ENCODE measurements around the gene COL5A1. TPM values are rescaled to one million over a fixed set of nuclear protein-coding genes. Genes with fewer than 3 reads are reported as not detected.

Gene COL5A1
- total and polyA plus RNA-seq, 4 donors, result 38.2 to 135 (median 88.3) TPM

DNA sequence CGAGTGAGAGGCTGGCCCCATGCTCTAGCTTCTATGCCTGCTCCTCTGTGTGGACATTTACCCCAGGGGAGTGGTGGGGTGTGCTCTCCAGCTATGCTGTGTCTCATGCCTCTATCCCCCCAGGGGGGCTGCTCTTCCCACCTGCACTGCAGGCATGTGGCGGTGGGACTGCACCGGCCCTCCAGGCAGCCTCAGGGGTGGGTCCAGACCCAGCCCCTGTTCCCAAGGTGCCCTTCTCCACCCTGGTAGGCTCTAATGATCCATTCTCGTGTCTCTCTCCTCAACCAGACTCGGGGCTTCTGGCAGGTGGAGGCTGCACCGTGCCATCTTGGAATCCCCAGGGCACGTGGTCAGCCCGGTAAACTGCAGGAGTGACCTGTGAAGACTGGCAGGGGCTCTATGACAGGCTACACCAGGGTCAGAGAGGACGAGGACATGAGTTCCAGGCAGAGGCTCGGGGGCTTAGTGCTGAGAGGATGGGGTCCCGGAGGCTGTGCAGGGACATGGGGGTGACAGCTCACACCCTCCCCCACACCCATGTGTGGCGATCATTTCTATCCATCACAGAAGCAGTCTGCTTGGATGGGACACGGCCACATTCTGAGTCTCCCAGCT lies 22.7 kb upstream of the COL5A1 start:
- no peaks in the 10 kb centered on the region for H3K27me3 ChIP-seq (ENCODE audit: control insufficient read depth, insufficient read depth, low read length)

DNA sequence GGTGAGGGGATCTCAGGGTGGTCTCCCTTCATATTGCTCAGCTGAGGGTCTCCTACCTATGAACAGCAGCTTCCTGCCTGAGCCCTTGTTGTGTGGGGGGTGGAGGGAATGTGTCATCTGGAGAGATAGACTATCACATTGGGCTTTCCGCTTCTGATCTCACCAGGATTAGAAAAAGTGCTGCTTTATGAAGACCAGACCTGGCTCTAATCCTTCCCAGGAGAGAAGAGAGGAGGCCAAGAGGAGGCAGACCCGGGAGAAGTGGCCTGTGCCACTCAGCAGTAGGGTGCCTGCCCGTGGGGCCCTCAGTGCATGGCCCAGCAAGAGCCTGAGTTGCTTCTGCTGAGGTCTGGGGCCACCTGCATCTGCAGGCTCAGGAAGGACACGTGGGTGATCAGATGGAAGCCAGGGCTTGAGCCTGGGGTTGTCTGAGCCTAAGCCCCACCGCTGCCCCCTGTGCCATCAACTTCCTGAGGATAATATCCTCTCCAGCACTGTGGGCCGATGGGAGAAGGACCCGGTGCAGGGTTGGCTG lies 22.1 kb upstream of the COL5A1 start:
- 96% methylated on average over 7 of the region's 7 CpGs for WGBS (ENCODE audit: insufficient coverage)
- no peaks in the 10 kb centered on the region for H3K27me3 ChIP-seq (ENCODE audit: control insufficient read depth, insufficient read depth, low read length)
- H3K4me3 ChIP-seq (ENCODE audit: low read depth, low read length), result no peak overlapping the region
- peaks cover 51% of the 10 kb centered on the region for H3K4me1 ChIP-seq (ENCODE audit: control insufficient read depth, insufficient read depth, low read length)
- no peak overlapping the region for H3K27ac ChIP-seq (ENCODE audit: low read depth, low read length)
- peaks cover 2% of the 10 kb centered on the region for H3K36me3 ChIP-seq (ENCODE audit: control insufficient read depth, insufficient read depth, low read length)
- DNase-seq (ENCODE audit: low read depth in 4 of 6, low spot score in 6 of 6), result no peak
- H3K9me3 ChIP-seq (ENCODE audit: control insufficient read depth, insufficient read depth, low read length), result no peaks in the 10 kb centered on the region

More for the DNA sequence above, 22.7 kb upstream of the COL5A1 start:
- H3K4me1 ChIP-seq (ENCODE audit: control insufficient read depth, insufficient read depth, low read length), result peaks cover 50% of the 10 kb centered on the region
- H3K9me3 ChIP-seq (ENCODE audit: control insufficient read depth, insufficient read depth, low read length), result no peaks in the 10 kb centered on the region
- H3K27ac ChIP-seq (ENCODE audit: low read depth, low read length), result no peak overlapping the region
- DNase-seq (ENCODE audit: low read depth in 4 of 6, low spot score in 6 of 6), result no peak
- H3K4me3 ChIP-seq (ENCODE audit: low read depth, low read length), result no peak overlapping the region
- peaks cover 2% of the 10 kb centered on the region for H3K36me3 ChIP-seq (ENCODE audit: control insufficient read depth, insufficient read depth, low read length)
- 92% methylated on average over 8 of the region's 13 CpGs for WGBS (ENCODE audit: insufficient coverage)

DNA sequence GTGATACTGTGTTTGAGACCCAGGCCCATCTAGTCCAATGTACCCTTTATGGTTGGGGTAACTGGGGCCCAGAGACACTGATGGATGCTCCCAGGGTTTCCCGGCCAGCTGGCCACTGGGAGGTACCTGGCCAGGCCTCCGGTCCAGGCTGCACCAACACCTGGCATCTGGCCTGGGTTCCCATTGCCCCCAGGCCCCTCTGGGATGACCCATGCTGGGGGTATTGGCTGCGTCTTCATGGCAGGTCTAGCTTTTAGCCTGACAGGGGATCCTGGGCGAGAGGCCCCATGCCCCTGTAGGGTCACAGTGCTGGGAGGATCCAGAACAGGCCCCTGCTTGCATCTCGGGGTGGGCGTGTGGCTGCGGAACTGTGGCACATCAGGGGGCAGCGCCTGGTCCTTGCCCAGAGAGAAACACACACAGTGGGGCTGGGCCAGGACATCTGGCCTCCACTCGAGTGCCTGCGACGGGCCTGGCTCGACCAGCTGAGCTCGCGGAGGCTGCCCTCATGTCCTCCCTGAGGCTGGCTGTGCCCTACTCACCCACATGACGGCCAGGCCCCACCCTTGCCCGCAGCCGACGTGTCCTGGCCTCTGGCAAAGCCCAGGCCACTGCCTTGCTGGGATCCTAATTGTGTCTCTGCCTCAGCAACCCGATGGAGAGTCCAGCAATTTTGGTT lies 21.5 kb upstream of the COL5A1 start:
- H3K4me1 ChIP-seq (ENCODE audit: control insufficient read depth, insufficient read depth, low read length), result peaks cover 57% of the 10 kb centered on the region
- WGBS (ENCODE audit: insufficient coverage), result 77% methylated on average over 19 of the region's 19 CpGs

DNA sequence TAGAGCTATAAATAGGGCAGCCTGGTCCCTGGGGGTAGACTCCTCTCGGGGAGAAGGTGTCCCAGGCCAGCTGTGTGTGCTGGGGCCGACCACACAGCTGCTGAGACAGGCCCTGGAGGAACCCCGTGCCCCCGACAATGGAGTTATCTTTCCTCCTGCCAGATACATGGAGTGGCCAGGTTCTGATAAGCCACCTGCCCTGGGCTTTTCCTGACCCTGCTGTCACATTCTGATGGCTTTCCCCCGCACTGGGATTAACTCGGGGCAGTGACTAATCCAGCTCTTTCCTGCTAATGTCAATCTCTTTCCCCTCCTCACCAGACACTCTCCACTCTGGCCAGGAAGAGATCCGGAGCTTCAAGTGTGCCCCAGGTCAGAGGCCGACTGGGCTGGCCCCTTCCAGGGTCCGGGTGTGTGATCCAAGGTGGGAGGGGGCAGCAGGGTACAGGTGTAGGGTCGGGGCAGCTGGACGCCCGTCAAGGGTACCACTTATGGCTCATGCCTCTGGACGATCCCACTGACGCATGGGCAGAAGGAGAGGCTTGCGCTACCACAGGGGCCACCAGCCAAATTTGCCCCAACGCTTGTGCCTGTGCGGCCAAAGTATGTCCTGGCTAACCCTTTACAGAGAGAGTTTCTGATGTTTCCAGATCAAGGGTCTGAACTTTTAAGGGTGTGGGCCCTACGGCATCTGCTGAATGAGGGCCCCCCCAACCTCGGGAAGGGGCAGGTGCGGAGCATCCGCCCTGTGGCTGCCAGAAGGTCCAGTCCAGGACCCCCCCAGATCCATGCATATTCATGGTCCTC lies 20.6 kb upstream of the COL5A1 start:
- Histone ChIP-seq H3K36me3 (ENCODE audit: control insufficient read depth, insufficient read depth, low read length) (peaks cover 2% of the 10 kb centered on the region), H3K4me3 (ENCODE audit: low read depth, low read length) (no peak overlapping the region), H3K4me1 (ENCODE audit: control insufficient read depth, insufficient read depth, low read length) (peaks cover 65% of the 10 kb centered on the region), H3K9me3 (ENCODE audit: control insufficient read depth, insufficient read depth, low read length) (no peaks in the 10 kb centered on the region), H3K27me3 (ENCODE audit: control insufficient read depth, insufficient read depth, low read length) (no peaks in the 10 kb centered on the region), H3K27ac (ENCODE audit: low read depth, low read length) (no peak overlapping the region)
- no peak for DNase-seq (ENCODE audit: low read depth in 4 of 6, low spot score in 6 of 6)
- WGBS (ENCODE audit: insufficient coverage), result 85% methylated on average over 19 of the region's 21 CpGs

More for the DNA sequence above, 21.5 kb upstream of the COL5A1 start:
- DNase-seq (ENCODE audit: low read depth in 4 of 6, low spot score in 6 of 6), result no peak
- Histone ChIP-seq H3K27me3 (ENCODE audit: control insufficient read depth, insufficient read depth, low read length) (no peaks in the 10 kb centered on the region), H3K27ac (ENCODE audit: low read depth, low read length) (no peak overlapping the region), H3K4me3 (ENCODE audit: low read depth, low read length) (no peak overlapping the region), H3K36me3 (ENCODE audit: control insufficient read depth, insufficient read depth, low read length) (peaks cover 2% of the 10 kb centered on the region), H3K9me3 (ENCODE audit: control insufficient read depth, insufficient read depth, low read length) (no peaks in the 10 kb centered on the region)

DNA sequence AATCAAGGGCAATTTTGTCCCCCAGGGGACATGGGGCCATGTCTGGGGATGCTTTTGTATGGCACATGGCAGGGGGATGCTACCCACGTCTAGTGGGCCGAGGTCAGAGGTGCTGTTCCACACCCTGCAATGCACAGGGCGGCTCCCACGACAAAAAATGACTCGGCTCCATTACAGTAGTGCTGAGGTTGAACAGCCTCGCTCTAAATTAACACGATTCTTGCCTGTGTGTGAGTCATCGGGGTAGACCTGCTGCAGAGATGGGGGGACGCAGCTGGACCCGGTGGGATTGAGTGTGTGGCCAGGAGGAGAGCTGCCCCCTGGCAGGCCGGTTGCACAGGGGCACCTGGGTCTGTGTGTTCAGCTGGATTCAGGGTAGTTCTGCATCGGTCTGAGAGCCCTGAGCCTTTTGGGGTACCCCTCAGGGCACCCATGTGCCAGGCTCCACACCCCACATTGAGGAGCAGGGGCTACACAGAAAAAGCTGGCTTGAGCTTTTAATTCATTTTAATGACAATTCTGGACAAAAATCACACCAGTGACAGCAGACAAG lies 20.0 kb upstream of the COL5A1 start:
- WGBS (ENCODE audit: insufficient coverage), result 85% methylated on average over 12 of the region's 12 CpGs
- Histone ChIP-seq H3K27me3 (ENCODE audit: control insufficient read depth, insufficient read depth, low read length) (no peaks in the 10 kb centered on the region), H3K4me3 (ENCODE audit: low read depth, low read length) (no peak overlapping the region), H3K27ac (ENCODE audit: low read depth, low read length) (no peak overlapping the region), H3K36me3 (ENCODE audit: control insufficient read depth, insufficient read depth, low read length) (peaks cover 2% of the 10 kb centered on the region), H3K9me3 (ENCODE audit: control insufficient read depth, insufficient read depth, low read length) (no peaks in the 10 kb centered on the region), H3K4me1 (ENCODE audit: control insufficient read depth, insufficient read depth, low read length) (peaks cover 72% of the 10 kb centered on the region)
- DNase-seq (ENCODE audit: low read depth in 4 of 6, low spot score in 6 of 6), result no peak

DNA sequence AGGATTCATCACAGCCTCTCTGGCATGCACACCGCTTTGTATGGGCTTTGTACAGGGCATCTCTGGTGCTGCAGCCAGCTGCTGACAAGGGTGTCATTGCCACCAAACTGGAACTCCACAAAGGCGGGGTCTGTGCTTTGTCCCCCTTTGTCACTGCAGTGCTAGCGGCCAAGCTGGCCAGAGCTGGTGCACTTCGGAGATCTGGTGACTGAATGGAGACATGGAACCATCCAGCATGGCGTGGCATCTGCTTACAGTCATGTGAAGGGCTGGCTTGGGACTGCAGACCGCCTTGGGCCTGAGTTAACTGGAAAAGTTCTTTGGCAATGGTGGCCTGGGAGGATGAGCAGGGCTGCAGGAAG lies 18.7 kb upstream of the COL5A1 start:
- 41% methylated on average over 6 of the region's 6 CpGs for WGBS (ENCODE audit: insufficient coverage)
- H3K27me3 ChIP-seq (ENCODE audit: control insufficient read depth, insufficient read depth, low read length), result no peaks in the 10 kb centered on the region

DNA sequence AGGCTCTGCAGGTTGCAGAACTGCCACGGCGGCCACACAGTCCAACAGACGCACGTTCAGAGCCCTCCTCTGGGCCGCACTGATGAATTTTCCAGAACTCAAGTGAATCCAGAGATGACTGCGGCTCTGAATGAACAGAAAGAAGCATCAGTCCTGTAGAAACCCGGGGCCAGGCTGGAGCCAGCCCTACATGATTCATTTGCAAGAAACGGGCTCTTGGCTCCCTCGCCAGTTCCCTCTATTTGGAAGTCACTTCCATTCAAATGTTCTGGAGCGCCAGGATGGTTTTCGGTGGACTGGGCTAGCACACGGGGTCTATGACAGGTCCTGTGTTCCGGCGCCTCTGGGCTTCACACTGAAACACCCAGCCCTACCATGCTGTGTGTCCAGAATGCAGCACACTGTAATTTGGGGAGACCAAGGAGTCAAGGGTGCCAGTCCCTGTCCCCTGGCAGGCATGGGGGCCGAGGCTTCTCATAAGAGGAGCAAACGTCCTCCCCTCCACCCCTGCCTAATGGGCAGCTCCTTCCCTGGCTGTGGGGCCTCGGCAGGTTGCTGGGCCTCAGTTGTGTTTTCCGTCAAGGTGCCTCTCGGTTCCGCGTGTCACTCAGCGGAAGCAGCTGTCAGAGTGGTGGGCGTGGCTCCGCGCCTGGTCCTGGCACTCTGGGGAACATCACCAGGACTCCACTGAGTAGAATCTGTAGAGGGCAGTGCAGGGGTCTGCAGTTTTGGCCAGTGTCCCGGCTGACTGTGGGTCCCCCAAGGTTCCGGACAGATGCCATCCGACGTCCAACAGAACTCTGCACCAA lies 18.1 kb upstream of the COL5A1 start:
- WGBS (ENCODE audit: insufficient coverage), result 78% methylated on average over 29 of the region's 29 CpGs
- H3K4me1 ChIP-seq (ENCODE audit: control insufficient read depth, insufficient read depth, low read length), result peaks cover 81% of the 10 kb centered on the region
- no peaks in the 10 kb centered on the region for H3K9me3 ChIP-seq (ENCODE audit: control insufficient read depth, insufficient read depth, low read length)
- no peak overlapping the region for H3K4me3 ChIP-seq (ENCODE audit: low read depth, low read length)
- H3K36me3 ChIP-seq (ENCODE audit: control insufficient read depth, insufficient read depth, low read length), result peaks cover 2% of the 10 kb centered on the region
- no peak for DNase-seq (ENCODE audit: low read depth in 4 of 6, low spot score in 6 of 6)
- H3K27me3 ChIP-seq (ENCODE audit: control insufficient read depth, insufficient read depth, low read length), result no peaks in the 10 kb centered on the region
- no peak overlapping the region for H3K27ac ChIP-seq (ENCODE audit: low read depth, low read length)

More for the DNA sequence above, 18.7 kb upstream of the COL5A1 start:
- H3K9me3 ChIP-seq (ENCODE audit: control insufficient read depth, insufficient read depth, low read length), result no peaks in the 10 kb centered on the region
- no peak overlapping the region for H3K4me3 ChIP-seq (ENCODE audit: low read depth, low read length)
- peaks cover 81% of the 10 kb centered on the region for H3K4me1 ChIP-seq (ENCODE audit: control insufficient read depth, insufficient read depth, low read length)
- peak in 2 of 6 donors; percentile 54 to 60 for DNase-seq (ENCODE audit: low read depth in 4 of 6, low spot score in 6 of 6)
- H3K36me3 ChIP-seq (ENCODE audit: control insufficient read depth, insufficient read depth, low read length), result peaks cover 2% of the 10 kb centered on the region
- no peak overlapping the region for H3K27ac ChIP-seq (ENCODE audit: low read depth, low read length)

DNA sequence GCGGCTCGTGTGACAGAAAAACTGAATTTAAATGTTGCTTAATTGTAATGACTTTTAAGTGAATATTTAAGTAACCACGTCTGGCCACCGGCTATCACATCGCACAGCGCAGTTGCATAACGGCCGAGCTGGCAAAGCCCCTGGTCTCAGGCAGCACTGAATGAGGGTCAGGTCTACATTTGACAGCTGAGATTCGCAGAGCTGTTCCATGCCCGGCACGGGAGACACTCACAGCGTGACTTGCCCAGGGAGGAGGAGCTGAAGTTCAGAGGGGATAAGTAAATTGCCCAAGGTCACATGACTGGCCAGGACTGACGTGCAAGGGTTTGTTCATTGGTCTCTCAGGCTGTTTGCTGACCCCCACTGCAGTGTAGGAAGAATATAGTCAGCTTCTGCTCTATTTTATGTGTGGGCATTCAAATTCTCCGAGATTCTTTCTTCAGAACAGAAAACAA lies 17.4 kb upstream of the COL5A1 start:
- WGBS (ENCODE audit: insufficient coverage), result 81% methylated on average over 13 of the region's 14 CpGs
- H3K27ac ChIP-seq (ENCODE audit: low read depth, low read length), result no peak overlapping the region
- H3K9me3 ChIP-seq (ENCODE audit: control insufficient read depth, insufficient read depth, low read length), result no peaks in the 10 kb centered on the region
- H3K4me3 ChIP-seq (ENCODE audit: low read depth, low read length), result no peak overlapping the region
- H3K36me3 ChIP-seq (ENCODE audit: control insufficient read depth, insufficient read depth, low read length), result peaks cover 2% of the 10 kb centered on the region
- H3K27me3 ChIP-seq (ENCODE audit: control insufficient read depth, insufficient read depth, low read length), result no peaks in the 10 kb centered on the region
- DNase-seq (ENCODE audit: low read depth in 4 of 6, low spot score in 6 of 6), result no peak
- peaks cover 75% of the 10 kb centered on the region for H3K4me1 ChIP-seq (ENCODE audit: control insufficient read depth, insufficient read depth, low read length)

Measured in spinal cord (tissue), 10 donors.